Stomach (tissue), 19 donors: ENCODE measurements around the gene ANGPTL3. TPM values are rescaled to one million over a fixed set of nuclear protein-coding genes. Genes with fewer than 3 reads are reported as not detected.
A peak's percentile ranks its signal among the peaks of the same experiment; 100 is the strongest.
"Not testable (repeated sequence)": the region's sequence is repeated elsewhere in the genome, so short reads cannot be mapped to it uniquely, and the experiment has no call there.

ENCODE experiments used
- DNase-seq, 2 donors: peaks; one replicate each; pipeline versions ENCODE4 v3.0.0 to v3.0.0-alpha.2; 2013 to 2019
- H3K27ac ChIP-seq, 5 donors: fragments of 200-600 bp in 4 of 5; sonication (generic) in 4 of 5; one replicate each; pipeline ENCODE4 v1.5.1; 2013 to 2019; ENCODE audit warnings: mild to moderate bottlenecking in 1 of 5, moderate library complexity in 1 of 5
- H3K27me3 ChIP-seq, 3 donors: fragments of 200-600 bp; sonication (generic); one replicate each; pipeline ENCODE4 v1.5.1; 2017 to 2019; ENCODE audit warnings: mixed run types in 1 of 3
- H3K36me3 ChIP-seq, 4 donors: fragments of 200-600 bp; sonication (generic); 1 replicate in 3 of 4; 2 replicates in 1 of 4; pipeline ENCODE4 v1.5.1; 2016 to 2019
- H3K4me1 ChIP-seq, 4 donors: fragments of 200-600 bp; sonication (generic); one replicate each; pipeline ENCODE4 v1.5.1; 2016 to 2019
- H3K4me3 ChIP-seq, 4 donors: fragments of 200-600 bp; sonication (generic) in 3 of 4; one replicate each; pipeline ENCODE4 v1.5.1; 2016 to 2019; ENCODE audit warnings: mild to moderate bottlenecking in 1 of 4
- H3K9me3 ChIP-seq, 4 donors: fragments of 200-600 bp; sonication (generic); one replicate each; pipeline ENCODE4 v1.5.1; 2016 to 2019
- EP300 ChIP-seq: sonication (generic); formaldehyde crosslinking; IDR thresholded peaks from one replicate; pipeline ENCODE4 v1.6.1; 2017; ENCODE audit warnings: antibody characterized with exemption
- POLR2A ChIP-seq, 4 donors: fragments of 450-650 bp; IDR thresholded peaks; one replicate each; pipeline ENCODE4 v1.6.1; 2016; ENCODE audit warnings: antibody characterized with exemption in 4 of 4, control low read depth in 2 of 4, mild to moderate bottlenecking in 1 of 4, moderate library complexity in 1 of 4
- POLR2AphosphoS5 ChIP-seq, 3 donors: sonication (generic); formaldehyde crosslinking; IDR thresholded peaks; one replicate each; pipeline ENCODE4 v1.6.1; 2016; ENCODE audit warnings: antibody characterized with exemption in 3 of 3
- WGBS, 5 donors: extraction: QIAGEN DNeasy Blood & Tissue Kit in 3 of 5; methylation state at CpG; one replicate each; pipeline versions ENCODE4 v1.1.5 to v1.1.7; 2013 to 2018; 5-methylcytosine and 5-hydroxymethylcytosine counted together
- intact Hi-C: fragments of 100-400 bp; cut with DNase I; formaldehyde crosslinking; loops from one replicate; pipeline ENCODE4 v1.15.1; 2023; ENCODE audit warnings: low total_unique reads
- long read RNA-seq, 10 donors: transcript quantifications; one replicate each; lab custom pipeline, GENCODE V29; 2026
- polyA plus RNA-seq, 3 donors: library from polyadenylated mRNA; stranded (reverse); fragments of 200-250 nt; gene quantifications; one replicate each; pipeline ENCODE4 v1.2.3, GENCODE V29; 2013
- total RNA-seq, 5 donors: library from RNA; depleted of rRNA; stranded (reverse); fragments of >200 nt; gene quantifications; one replicate each; pipeline versions ENCODE4 v1.1.0 to v1.2.3, GENCODE V29; 2014 to 2016
- TF ChIP-seq, protein P1 (sequence below), 7 experiments: fragments of 450-650 bp in 4 of 7; fragments of 200-600 bp in 3 of 7; sonication (generic) in 3 of 7; IDR thresholded peaks; one replicate each; pipeline ENCODE4 v1.5.1; 2016 to 2019; ENCODE audit warnings: antibody characterized with exemption in 7 of 7, control low read depth in 2 of 7, mild to moderate bottlenecking in 1 of 7
- donor health status: healthy with polysubstance abuse.
- donor health status: Bipolar disorder and iron deficiency.
- donor health status: healthy.

Gene ANGPTL3, protein sequence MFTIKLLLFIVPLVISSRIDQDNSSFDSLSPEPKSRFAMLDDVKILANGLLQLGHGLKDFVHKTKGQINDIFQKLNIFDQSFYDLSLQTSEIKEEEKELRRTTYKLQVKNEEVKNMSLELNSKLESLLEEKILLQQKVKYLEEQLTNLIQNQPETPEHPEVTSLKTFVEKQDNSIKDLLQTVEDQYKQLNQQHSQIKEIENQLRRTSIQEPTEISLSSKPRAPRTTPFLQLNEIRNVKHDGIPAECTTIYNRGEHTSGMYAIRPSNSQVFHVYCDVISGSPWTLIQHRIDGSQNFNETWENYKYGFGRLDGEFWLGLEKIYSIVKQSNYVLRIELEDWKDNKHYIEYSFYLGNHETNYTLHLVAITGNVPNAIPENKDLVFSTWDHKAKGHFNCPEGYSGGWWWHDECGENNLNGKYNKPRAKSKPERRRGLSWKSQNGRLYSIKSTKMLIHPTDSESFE
- 1 to 10 TPM in 1 of 5 donors, under 1 TPM in 1, not detected in 3; 0.14 to 3.5 TPM for total RNA-seq
- polyA plus RNA-seq = 1 to 10 TPM in 2 of 3 donors, under 1 TPM in 1; 0.55 to 2.0 (median 1.1) TPM
- long read RNA-seq, donor 1 = 0 reads
- long read RNA-seq, donor 2 = 0 reads
- long read RNA-seq, donor 3, transcript ANGPTL3-201 (7 exons, 2,805 nt) = major isoform, 5 of 5 reads
- long read RNA-seq, donor 3, partial matches to known transcripts = 0 of 5 reads
- long read RNA-seq, donor 3, other reads (novel, unspliced or antisense) = 0 of 5 reads
- long read RNA-seq, donor 4 = 0 reads
- long read RNA-seq, donor 5, partial matches to known transcripts = 0 of 2 reads
- long read RNA-seq, donor 5, other reads (novel, unspliced or antisense) = 0 of 2 reads
- long read RNA-seq, donor 6 = 0 reads
- long read RNA-seq, donor 7 = 0 reads
- long read RNA-seq, donor 8, partial matches to known transcripts = 0 of 2 reads
- long read RNA-seq, donor 8, other reads (novel, unspliced or antisense) = 0 of 2 reads
- long read RNA-seq, donor 9, partial matches to known transcripts = 0 of 2 reads
- long read RNA-seq, donor 9, other reads (novel, unspliced or antisense) = 0 of 2 reads
- long read RNA-seq, donor 10 = 0 reads

DNA sequence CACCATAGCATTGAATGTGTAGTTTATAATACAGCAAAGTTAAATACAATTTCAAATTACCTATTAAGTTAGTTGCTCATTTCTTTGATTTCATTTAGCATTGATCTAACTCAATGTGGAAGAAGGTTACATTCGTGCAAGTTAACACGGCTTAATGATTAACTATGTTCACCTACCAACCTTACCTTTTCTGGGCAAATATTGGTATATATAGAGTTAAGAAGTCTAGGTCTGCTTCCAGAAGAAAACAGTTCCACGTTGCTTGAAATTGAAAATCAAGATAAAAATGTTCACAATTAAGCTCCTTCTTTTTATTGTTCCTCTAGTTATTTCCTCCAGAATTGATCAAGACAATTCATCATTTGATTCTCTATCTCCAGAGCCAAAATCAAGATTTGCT, at the start of gene ANGPTL3:
Gene ANGPTL3 (plus strand): TSS at position 240 of the 400 bp plus-strand sequence. CDS start 47 bp downstream, at position 287.
- Histone ChIP-seq H3K36me3 (no peaks in the 10 kb centered on the region), H3K27me3 (no peaks in the 10 kb centered on the region), H3K4me3 (no peak within 1 kb of the TSS), H3K27ac (no peak within 1 kb of the TSS), H3K4me1 (peaks cover 0 to 28% (median 9%) of the 10 kb centered on the region in 4 donors), H3K9me3 (no peaks in the 10 kb centered on the region)
- 35 to 56% (median 47%) methylated on average over 3 of the region's 3 CpGs for WGBS, 5 donors
- TF ChIP-seq EP300 = no peak
- TF ChIP-seq, protein P1, sequence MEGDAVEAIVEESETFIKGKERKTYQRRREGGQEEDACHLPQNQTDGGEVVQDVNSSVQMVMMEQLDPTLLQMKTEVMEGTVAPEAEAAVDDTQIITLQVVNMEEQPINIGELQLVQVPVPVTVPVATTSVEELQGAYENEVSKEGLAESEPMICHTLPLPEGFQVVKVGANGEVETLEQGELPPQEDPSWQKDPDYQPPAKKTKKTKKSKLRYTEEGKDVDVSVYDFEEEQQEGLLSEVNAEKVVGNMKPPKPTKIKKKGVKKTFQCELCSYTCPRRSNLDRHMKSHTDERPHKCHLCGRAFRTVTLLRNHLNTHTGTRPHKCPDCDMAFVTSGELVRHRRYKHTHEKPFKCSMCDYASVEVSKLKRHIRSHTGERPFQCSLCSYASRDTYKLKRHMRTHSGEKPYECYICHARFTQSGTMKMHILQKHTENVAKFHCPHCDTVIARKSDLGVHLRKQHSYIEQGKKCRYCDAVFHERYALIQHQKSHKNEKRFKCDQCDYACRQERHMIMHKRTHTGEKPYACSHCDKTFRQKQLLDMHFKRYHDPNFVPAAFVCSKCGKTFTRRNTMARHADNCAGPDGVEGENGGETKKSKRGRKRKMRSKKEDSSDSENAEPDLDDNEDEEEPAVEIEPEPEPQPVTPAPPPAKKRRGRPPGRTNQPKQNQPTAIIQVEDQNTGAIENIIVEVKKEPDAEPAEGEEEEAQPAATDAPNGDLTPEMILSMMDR (IDR thresholded peaks at IDR 0.05) = no peak
- no peak for TF ChIP-seq POLR2A (IDR thresholded peaks at IDR 0.05)
- no peak for TF ChIP-seq POLR2AphosphoS5 (IDR thresholded peaks at IDR 0.05)
- DNase-seq = peak in 1 of 2 donors; percentile 53
- intact Hi-C loops = no loop called here

DNA sequence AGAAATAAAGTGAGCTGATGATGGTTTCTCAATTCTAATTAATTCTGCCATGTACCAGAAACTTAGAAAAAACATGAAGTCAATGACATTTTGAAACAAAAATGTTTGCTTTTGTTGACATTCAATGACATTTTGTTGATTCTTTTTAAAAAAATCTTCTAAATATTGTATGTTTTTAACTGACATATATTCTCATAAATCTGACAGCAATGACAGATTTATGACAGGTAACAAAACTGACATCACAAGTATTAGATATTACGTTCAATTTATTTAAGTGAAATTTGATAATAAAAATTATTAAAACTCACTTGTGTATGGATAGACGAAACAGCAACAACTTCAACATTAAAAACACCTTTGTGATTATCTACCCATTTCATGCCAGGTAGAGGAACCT, 36.0 kb upstream of the ANGPTL3 start:
- Histone ChIP-seq H3K4me1 (no peaks in the 10 kb centered on the region), H3K27me3 (no peaks in the 10 kb centered on the region), H3K27ac (no peak overlapping the region), H3K36me3 (peaks cover 0 to 42% (median 29%) of the 10 kb centered on the region in 4 donors), H3K9me3 (no peaks in the 10 kb centered on the region), H3K4me3 (no peak overlapping the region)
- WGBS, 5 donors = 93 to 97% (median 96%) methylated on average over 2 of the region's 2 CpGs
- TF ChIP-seq, protein P1 (IDR thresholded peaks at IDR 0.05) = no peak
- no peak for TF ChIP-seq POLR2AphosphoS5 (IDR thresholded peaks at IDR 0.05)
- TF ChIP-seq EP300 = no peak
- no peak for TF ChIP-seq POLR2A (IDR thresholded peaks at IDR 0.05)
- no peak for DNase-seq
- intact Hi-C loops = no loop called here

DNA sequence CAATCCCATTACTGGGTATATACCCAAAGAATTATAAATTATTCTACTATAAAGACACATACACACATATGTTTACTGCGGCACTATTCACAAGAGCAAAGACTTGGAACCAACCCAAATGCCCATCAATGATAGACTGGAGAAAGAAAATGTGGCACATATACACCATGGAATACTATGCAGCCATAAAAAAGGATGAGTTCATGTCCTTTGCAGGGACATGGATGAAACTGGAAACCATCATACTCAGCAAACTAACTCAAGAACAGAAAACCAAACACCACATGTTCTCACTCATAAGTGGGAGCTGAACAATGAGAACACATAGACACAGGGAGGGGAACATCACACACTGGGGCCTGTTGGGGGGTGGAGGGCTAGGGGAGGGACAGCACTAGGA, 30.1 kb upstream of the ANGPTL3 start:
- H3K4me1 ChIP-seq, intact Hi-C loops: not testable (repeated sequence)

DNA sequence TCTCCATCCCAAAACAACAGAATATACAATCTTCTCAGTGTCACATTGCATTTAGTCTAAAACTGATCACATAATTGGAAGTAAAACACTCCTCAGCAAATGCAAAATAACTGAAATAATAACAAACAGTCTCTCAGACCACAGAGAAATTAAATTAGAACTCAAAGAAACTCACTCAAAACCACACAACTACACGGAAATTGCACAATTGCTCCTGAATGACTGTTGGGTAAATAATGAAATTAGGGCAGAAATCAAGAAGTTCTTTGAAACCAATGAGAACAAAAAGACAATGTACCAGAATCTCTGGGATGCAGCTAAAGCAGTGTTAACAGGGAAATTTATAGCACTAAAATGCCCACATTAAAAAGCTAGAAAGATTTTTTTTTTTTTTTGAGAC, 29.4 kb upstream of the ANGPTL3 start:
- DNase-seq, H3K4me1 ChIP-seq, H3K27me3 ChIP-seq, intact Hi-C loops, H3K27ac ChIP-seq, H3K4me3 ChIP-seq: not testable (repeated sequence)
- Histone ChIP-seq H3K9me3 (peaks cover 0 to 21% (median 7%) of the 10 kb centered on the region in 4 donors), H3K36me3 (peaks cover 0 to 30% (median 18%) of the 10 kb centered on the region in 4 donors)
- WGBS, 5 donors = 73 to 79% (median 78%) methylated on average over 1 of the region's 1 CpG

More for the DNA sequence above, 30.1 kb upstream of the ANGPTL3 start:
- H3K27me3 ChIP-seq, DNase-seq, H3K27ac ChIP-seq, H3K4me3 ChIP-seq: not testable (repeated sequence)
- Histone ChIP-seq H3K36me3 (peaks cover 0 to 22% (median 11%) of the 10 kb centered on the region in 4 donors), H3K9me3 (peaks cover 0 to 14% (median 4%) of the 10 kb centered on the region in 4 donors)
- 80 to 100% (median 95%) methylated on average over 1 of the region's 1 CpG for WGBS, 5 donors

DNA sequence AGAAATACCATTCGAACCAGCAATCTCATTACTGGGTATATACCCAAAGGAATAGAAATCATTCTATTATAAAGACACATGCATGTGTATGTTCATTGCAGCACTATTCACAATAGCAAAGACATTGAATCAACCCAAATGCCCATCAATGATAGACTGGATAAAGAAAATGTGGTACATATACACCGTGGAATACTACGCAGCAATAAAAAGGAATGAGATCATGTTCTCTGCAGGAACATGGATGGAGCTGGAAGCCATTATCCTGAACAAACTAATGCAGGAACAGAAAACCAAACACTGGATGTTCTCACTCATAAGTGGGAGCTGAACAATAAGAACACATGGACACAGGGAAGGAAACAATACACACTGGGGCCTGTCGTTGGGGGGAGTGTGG, 25.8 kb upstream of the ANGPTL3 start:
- Histone ChIP-seq H3K36me3 (peaks cover 7 to 55% (median 45%) of the 10 kb centered on the region in 4 donors), H3K9me3 (peaks cover 0 to 21% (median 7%) of the 10 kb centered on the region in 4 donors)
- DNase-seq, H3K27ac ChIP-seq, intact Hi-C loops, H3K4me3 ChIP-seq, H3K4me1 ChIP-seq, H3K27me3 ChIP-seq: not testable (repeated sequence)
- WGBS, 5 donors = 87 to 98% (median 92%) methylated on average over 4 of the region's 4 CpGs
